Fibroblast of pulmonary artery (primary cell): ENCODE results near the gene KIF2C.
"Not testable (repeated sequence)": the region's sequence is repeated elsewhere in the genome, so short reads cannot be mapped to it uniquely, and the experiment has no call there.

Experiments used
- DNase-seq: peaks from one replicate; pipeline ENCODE4 v3.0.0-alpha.2; 2010; ENCODE audit warnings: low read depth
- H3K4me3 ChIP-seq: replicated peaks from 2 replicates; pipeline ENCODE4 v1.5.1; 2011; ENCODE audit warnings: low read depth, mild to moderate bottlenecking, control low read depth, low read length, moderate library complexity
- CTCF ChIP-seq: IDR thresholded peaks from 2 replicates; pipeline ENCODE4 v1.5.1; 2011; ENCODE audit warnings: mild to moderate bottlenecking, control low read depth, low read length, inconsistent platforms; ENCODE audit errors: missing control alignments

KIF2C gene

GRCh38 chr1:44735992-44736391, 3.6 kb upstream of the KIF2C start:
- no peak for TF ChIP-seq CTCF
- DNase-seq = no peak

GRCh38 chr1:44738953-44739306, 707 bp upstream of the KIF2C start:
- DNase-seq = not testable (repeated sequence)
- peak overlapping the region; percentile 89 for H3K4me3 ChIP-seq

More at GRCh38 chr1:44735992-44736391, 3.6 kb upstream of the KIF2C start:
- H3K4me3 ChIP-seq = no peak overlapping the region

- H3K4me3 ChIP-seq = peak overlapping the region; percentile 89
- no peak for DNase-seq
- no peak for TF ChIP-seq CTCF
Observed at GRCh38 chr1:44740179-44740617, 561 bp downstream of the KIF2C start.

GRCh38 chr1:44743211-44743610, 3.6 kb downstream of the KIF2C start:
- TF ChIP-seq CTCF = no peak
- H3K4me3 ChIP-seq = no peak overlapping the region
- no peak for DNase-seq

- TF ChIP-seq CTCF = no peak
- no peak for DNase-seq
- H3K4me3 ChIP-seq = no peak overlapping the region
Observed at GRCh38 chr1:44747878-44748277, 8.2 kb downstream of the KIF2C start.

- no peak for TF ChIP-seq CTCF
- no peak for DNase-seq
- no peak overlapping the region for H3K4me3 ChIP-seq
Observed at GRCh38 chr1:44757420-44757819, 17.8 kb downstream of the KIF2C start.

GRCh38 chr1:44759077-44759476, 19.4 kb downstream of the KIF2C start:
- no peak for DNase-seq
- no peak overlapping the region for H3K4me3 ChIP-seq
- TF ChIP-seq CTCF = no peak

- TF ChIP-seq CTCF = no peak
- no peak for DNase-seq
- no peak overlapping the region for H3K4me3 ChIP-seq
Observed at GRCh38 chr1:44760876-44761275, 21.2 kb downstream of the KIF2C start.

GRCh38 chr1:44766421-44766820, 26.8 kb downstream of the KIF2C start:
- not testable (repeated sequence) for H3K4me3 ChIP-seq, DNase-seq
